ENCODE data around the gene MLNR. TPM values are rescaled to one million over a fixed set of nuclear protein-coding genes. Genes with fewer than 3 reads are reported as not detected.

The MLNR gene
- total RNA-seq, 2 donors from 2014 or later: 0.41 to 2.0 TPM

- ATAC-seq (ENCODE audit: insufficient number of reproducible peaks, low FRiP score, low read depth) (no peak), DNase-seq (ENCODE audit: low spot score) (no peak)
- no peak for TF ChIP-seq CTCF (IDR thresholded peaks at IDR 0.05)
- no peaks in the 10 kb centered on the region for H3K4me1 ChIP-seq (ENCODE audit: control insufficient read depth in 1 of 2, low read depth in 2 of 2)
- H3K4me3 ChIP-seq: no peak overlapping the region
- no peaks in the 10 kb centered on the region for H3K27me3 ChIP-seq (replicated peaks; ENCODE audit: insufficient read depth)
- H3K9me3 ChIP-seq: no peaks in the 10 kb centered on the region
- H3K27ac ChIP-seq: no peak overlapping the region
- H3K36me3 ChIP-seq: no peaks in the 10 kb centered on the region
Observed at GRCh38 chr13:49213539-49213938, 6.6 kb upstream of the MLNR start.

- Histone ChIP-seq H3K9me3 (no peaks in the 10 kb centered on the region), H3K4me3 (no peak overlapping the region), H3K27me3 (replicated peaks; ENCODE audit: insufficient read depth) (no peaks in the 10 kb centered on the region), H3K27ac (no peak overlapping the region), H3K4me1 (ENCODE audit: control insufficient read depth in 1 of 2, low read depth in 2 of 2) (no peaks in the 10 kb centered on the region), H3K36me3 (no peaks in the 10 kb centered on the region)
- ATAC-seq (ENCODE audit: insufficient number of reproducible peaks, low FRiP score, low read depth): no peak
- no peak for DNase-seq (ENCODE audit: low spot score)
- no peak for TF ChIP-seq CTCF (IDR thresholded peaks at IDR 0.05)
Observed at GRCh38 chr13:49213997-49214916, 5.9 kb upstream of the MLNR start.

- no peaks in the 10 kb centered on the region for H3K27me3 ChIP-seq (replicated peaks; ENCODE audit: insufficient read depth)
- H3K36me3 ChIP-seq: no peaks in the 10 kb centered on the region
- no peak overlapping the region for H3K4me3 ChIP-seq
- no peaks in the 10 kb centered on the region for H3K9me3 ChIP-seq
- ATAC-seq (ENCODE audit: insufficient number of reproducible peaks, low FRiP score, low read depth) (no peak), DNase-seq (ENCODE audit: low spot score) (no peak)
- H3K4me1 ChIP-seq (ENCODE audit: control insufficient read depth in 1 of 2, low read depth in 2 of 2): peaks cover 0 to 4% of the 10 kb centered on the region in 2 donors
- TF ChIP-seq CTCF (IDR thresholded peaks at IDR 0.05): no peak
- no peak overlapping the region for H3K27ac ChIP-seq
Observed at GRCh38 chr13:49214917-49215376, 5.2 kb upstream of the MLNR start.

- no peaks in the 10 kb centered on the region for H3K36me3 ChIP-seq
- no peaks in the 10 kb centered on the region for H3K9me3 ChIP-seq
- no peak for TF ChIP-seq CTCF (IDR thresholded peaks at IDR 0.05)
- peaks cover 5 to 17% of the 10 kb centered on the region in 2 donors for H3K4me1 ChIP-seq (ENCODE audit: control insufficient read depth in 1 of 2, low read depth in 2 of 2)
- peaks cover 4% of the 10 kb centered on the region for H3K27me3 ChIP-seq (replicated peaks; ENCODE audit: insufficient read depth)
- no peak overlapping the region for H3K27ac ChIP-seq
- ATAC-seq (ENCODE audit: insufficient number of reproducible peaks, low FRiP score, low read depth) (no peak), DNase-seq (ENCODE audit: low spot score) (no peak)
- no peak overlapping the region for H3K4me3 ChIP-seq
Observed at GRCh38 chr13:49216334-49216733, 3.8 kb upstream of the MLNR start.

GRCh38 chr13:49217962-49218492 is 2.1 kb upstream of the MLNR start:
- DNase-seq (ENCODE audit: low spot score) (no peak), ATAC-seq (ENCODE audit: insufficient number of reproducible peaks, low FRiP score, low read depth) (no peak)
- peaks cover 5 to 18% of the 10 kb centered on the region in 2 donors for H3K4me1 ChIP-seq (ENCODE audit: control insufficient read depth in 1 of 2, low read depth in 2 of 2)
- H3K27ac ChIP-seq: no peak overlapping the region
- peaks cover 5% of the 10 kb centered on the region for H3K27me3 ChIP-seq (replicated peaks; ENCODE audit: insufficient read depth)
- no peak for TF ChIP-seq CTCF (IDR thresholded peaks at IDR 0.05)
- no peak overlapping the region for H3K4me3 ChIP-seq
- no peaks in the 10 kb centered on the region for H3K36me3 ChIP-seq
- no peaks in the 10 kb centered on the region for H3K9me3 ChIP-seq

All from thoracic aorta (tissue), 2 donors.